ENCODE data around the gene RAB11FIP4. TPM values are rescaled to one million over a fixed set of nuclear protein-coding genes. Genes with fewer than 3 reads are reported as not detected.
A peak's percentile ranks its signal among the peaks of the same experiment; 100 is the strongest.

Gene RAB11FIP4
- total RNA-seq, 1 donor = 0.09 TPM

- DNase-seq (ENCODE audit: low read depth) = no peak
- no peak overlapping the region for H3K4me3 ChIP-seq (ENCODE audit: low read depth, low read length)
- TF ChIP-seq, protein P1, sequence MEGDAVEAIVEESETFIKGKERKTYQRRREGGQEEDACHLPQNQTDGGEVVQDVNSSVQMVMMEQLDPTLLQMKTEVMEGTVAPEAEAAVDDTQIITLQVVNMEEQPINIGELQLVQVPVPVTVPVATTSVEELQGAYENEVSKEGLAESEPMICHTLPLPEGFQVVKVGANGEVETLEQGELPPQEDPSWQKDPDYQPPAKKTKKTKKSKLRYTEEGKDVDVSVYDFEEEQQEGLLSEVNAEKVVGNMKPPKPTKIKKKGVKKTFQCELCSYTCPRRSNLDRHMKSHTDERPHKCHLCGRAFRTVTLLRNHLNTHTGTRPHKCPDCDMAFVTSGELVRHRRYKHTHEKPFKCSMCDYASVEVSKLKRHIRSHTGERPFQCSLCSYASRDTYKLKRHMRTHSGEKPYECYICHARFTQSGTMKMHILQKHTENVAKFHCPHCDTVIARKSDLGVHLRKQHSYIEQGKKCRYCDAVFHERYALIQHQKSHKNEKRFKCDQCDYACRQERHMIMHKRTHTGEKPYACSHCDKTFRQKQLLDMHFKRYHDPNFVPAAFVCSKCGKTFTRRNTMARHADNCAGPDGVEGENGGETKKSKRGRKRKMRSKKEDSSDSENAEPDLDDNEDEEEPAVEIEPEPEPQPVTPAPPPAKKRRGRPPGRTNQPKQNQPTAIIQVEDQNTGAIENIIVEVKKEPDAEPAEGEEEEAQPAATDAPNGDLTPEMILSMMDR (IDR thresholded peaks at IDR 0.05; ENCODE audit: insufficient read depth, low read length) = no peak
Observed at GRCh38 chr17:31566247-31566991, 174.9 kb downstream of the RAB11FIP4 start.

- TF ChIP-seq, protein P1 (IDR thresholded peaks at IDR 0.05; ENCODE audit: insufficient read depth, low read length) = no peak
- DNase-seq (ENCODE audit: low read depth) = no peak
- H3K4me3 ChIP-seq (ENCODE audit: low read depth, low read length) = no peak overlapping the region
Observed at GRCh38 chr17:31566992-31567373, 175.5 kb downstream of the RAB11FIP4 start.

- TF ChIP-seq, protein P1 (IDR thresholded peaks at IDR 0.05; ENCODE audit: insufficient read depth, low read length) = no peak
- no peak overlapping the region for H3K4me3 ChIP-seq (ENCODE audit: low read depth, low read length)
- no peak for DNase-seq (ENCODE audit: low read depth)
Observed at GRCh38 chr17:31568121-31568520, 176.6 kb downstream of the RAB11FIP4 start.

DNA sequence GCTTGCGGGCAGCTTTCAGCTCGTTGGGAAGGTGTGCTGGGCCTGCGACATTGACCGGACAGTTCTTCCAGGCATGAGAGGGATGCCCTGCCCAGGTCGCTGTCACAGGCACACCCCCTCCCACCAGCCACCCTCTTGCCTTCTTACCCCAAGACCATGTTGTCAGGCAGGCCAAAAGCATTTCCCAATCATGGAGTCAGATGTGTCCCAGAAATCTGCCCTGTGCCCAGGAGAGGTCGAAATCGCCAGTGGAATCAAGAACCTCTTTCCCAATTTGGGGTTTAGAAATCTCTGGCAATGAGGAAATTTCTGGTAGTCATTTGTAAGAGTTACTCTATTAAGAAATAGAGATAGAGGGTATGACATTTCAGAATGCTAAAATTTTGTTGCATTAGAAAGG is 177.1 kb downstream of the RAB11FIP4 start:
- peak; percentile 64 for DNase-seq (ENCODE audit: low read depth)
- no peak overlapping the region for H3K4me3 ChIP-seq (ENCODE audit: low read depth, low read length)
- TF ChIP-seq, protein P1 (IDR thresholded peaks at IDR 0.05; ENCODE audit: insufficient read depth, low read length) = no peak

DNA sequence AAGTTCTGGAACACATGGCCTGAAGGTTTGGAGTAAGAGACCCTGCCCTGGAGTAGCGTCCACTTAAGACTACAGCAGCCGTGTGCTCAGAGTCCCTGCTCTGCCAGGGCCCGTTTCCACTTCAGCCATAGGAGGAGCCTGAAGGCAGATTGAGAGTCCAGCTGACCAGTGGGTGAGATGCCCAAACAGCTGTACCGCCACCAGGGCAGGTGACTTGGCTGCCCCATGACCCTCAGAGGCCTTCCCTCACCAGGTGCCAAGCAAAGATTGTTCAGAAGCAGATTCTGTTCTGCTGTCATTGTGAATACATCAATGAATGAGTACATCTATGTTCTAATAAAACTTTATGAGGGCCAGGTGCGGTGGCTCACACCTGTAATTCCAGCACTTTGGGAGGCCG is 178.8 kb downstream of the RAB11FIP4 start:
- no peak overlapping the region for H3K4me3 ChIP-seq (ENCODE audit: low read depth, low read length)
- DNase-seq (ENCODE audit: low read depth) = no peak
- TF ChIP-seq, protein P1 (IDR thresholded peaks at IDR 0.05; ENCODE audit: insufficient read depth, low read length) = no peak

GRCh38 chr17:31570951-31571892 is 179.7 kb downstream of the RAB11FIP4 start:
- H3K4me3 ChIP-seq (ENCODE audit: low read depth, low read length) = peak overlapping the region; percentile 10
- peak; percentile 100 for DNase-seq (ENCODE audit: low read depth)
- TF ChIP-seq, protein P1 (IDR thresholded peaks at IDR 0.05; ENCODE audit: insufficient read depth, low read length) = no peak

Measured in fibroblast of the aortic adventitia (primary cell).